Vagina (tissue), 2 donors: Measurements from ENCODE around the gene ZNF677.

ENCODE experiments used
- POLR2A ChIP-seq, 2 donors: fragments of 450-650 bp; IDR thresholded peaks; one replicate each; pipeline ENCODE4 v1.6.1; 2017; ENCODE audit warnings: antibody characterized with exemption in 2 of 2, mild to moderate bottlenecking in 2 of 2, moderate library complexity in 2 of 2
- TF ChIP-seq, protein P1 (sequence below), 3 experiments: fragments of 450-650 bp in 2 of 3; fragments of 200-600 bp in 1 of 3; sonication (generic) in 1 of 3; IDR thresholded peaks; one replicate each; pipeline ENCODE4 v1.5.1; 2017 to 2019; ENCODE audit warnings: antibody characterized with exemption in 3 of 3, mild to moderate bottlenecking in 2 of 3, moderate library complexity in 2 of 3

DNA sequence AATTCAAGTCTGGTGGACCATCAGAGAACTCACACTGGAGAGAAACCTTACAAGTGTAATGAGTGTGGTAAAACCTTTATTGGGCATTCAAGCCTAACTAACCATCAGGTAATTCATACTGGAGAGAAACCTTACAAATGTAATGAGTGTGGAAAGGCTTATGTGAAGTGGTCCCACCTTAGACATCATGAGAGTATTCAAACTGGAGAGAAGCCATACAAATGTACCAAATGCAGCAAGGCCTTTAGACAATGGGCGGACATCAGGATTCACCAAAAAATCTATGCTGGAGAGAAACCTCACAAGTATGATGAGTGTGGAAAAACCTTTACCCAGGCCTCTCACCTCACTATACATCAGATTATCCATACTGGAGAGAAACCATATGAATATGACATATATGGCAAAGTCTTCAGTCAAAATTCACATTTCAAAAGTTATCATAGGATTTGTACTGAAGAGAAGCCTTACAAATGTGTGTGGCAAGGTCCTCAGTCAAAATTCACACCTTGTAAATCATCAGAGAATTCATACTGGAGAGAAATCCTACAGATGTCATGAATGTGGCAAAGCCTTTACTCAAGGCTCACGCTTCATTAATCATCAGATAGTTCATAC is 41.9 kb downstream of the ZNF677 start:
- TF ChIP-seq POLR2A (IDR thresholded peaks at IDR 0.05): no peak
- TF ChIP-seq, protein P1, sequence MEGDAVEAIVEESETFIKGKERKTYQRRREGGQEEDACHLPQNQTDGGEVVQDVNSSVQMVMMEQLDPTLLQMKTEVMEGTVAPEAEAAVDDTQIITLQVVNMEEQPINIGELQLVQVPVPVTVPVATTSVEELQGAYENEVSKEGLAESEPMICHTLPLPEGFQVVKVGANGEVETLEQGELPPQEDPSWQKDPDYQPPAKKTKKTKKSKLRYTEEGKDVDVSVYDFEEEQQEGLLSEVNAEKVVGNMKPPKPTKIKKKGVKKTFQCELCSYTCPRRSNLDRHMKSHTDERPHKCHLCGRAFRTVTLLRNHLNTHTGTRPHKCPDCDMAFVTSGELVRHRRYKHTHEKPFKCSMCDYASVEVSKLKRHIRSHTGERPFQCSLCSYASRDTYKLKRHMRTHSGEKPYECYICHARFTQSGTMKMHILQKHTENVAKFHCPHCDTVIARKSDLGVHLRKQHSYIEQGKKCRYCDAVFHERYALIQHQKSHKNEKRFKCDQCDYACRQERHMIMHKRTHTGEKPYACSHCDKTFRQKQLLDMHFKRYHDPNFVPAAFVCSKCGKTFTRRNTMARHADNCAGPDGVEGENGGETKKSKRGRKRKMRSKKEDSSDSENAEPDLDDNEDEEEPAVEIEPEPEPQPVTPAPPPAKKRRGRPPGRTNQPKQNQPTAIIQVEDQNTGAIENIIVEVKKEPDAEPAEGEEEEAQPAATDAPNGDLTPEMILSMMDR (IDR thresholded peaks at IDR 0.05): no peak
